NCI-H187 treated with DMSO at 0.1 percent for 48 hours (cell line): ENCODE results near the gene SLC9A9.

ENCODE experiments used
- DNase-seq: peaks from one replicate; lab custom pipeline; 2025; lab: John Stamatoyannopoulos, UW

The SLC9A9 gene

GRCh38 chr3:143843587-143843986 is 4.7 kb downstream of the SLC9A9 start:
- no peak for DNase-seq

DNA sequence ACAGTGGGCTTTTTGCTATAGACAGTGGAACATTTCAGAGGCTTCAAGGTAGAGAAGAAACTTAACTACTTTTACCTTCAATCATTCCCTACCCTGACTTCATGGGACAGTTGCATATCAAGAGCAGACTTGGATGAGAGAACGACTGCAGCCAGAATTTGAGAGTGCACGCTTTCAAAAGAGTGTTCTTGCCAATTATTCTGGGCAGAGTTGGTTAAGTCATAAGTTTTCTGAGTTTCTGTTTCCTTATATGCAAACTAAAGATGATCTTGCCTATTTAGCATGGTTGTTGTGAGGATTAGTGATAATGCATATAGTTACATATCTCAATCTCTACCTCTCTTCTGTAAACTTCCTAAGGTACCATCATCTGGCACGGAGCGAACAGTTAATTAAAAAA is 7.6 kb downstream of the SLC9A9 start:
- no peak for DNase-seq

DNA sequence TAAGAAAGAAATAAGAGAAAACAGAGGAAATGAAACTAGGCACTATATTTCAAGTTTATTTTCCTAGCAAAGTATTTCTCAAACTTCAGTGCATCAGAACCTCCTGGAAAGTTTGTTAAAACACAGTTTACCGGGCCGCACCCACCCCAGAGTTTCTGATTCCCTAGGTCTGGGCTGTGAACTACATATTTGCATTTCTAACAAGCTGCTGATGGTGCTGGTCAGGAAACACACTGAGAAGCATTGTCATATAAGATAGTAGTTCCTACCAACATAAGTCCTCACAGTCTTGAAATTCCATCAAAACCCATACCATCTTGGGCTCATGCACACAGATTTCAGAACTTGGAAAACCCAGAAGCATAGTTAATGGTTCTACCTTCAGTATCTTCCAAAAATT is 8.3 kb downstream of the SLC9A9 start:
- no peak for DNase-seq

DNA sequence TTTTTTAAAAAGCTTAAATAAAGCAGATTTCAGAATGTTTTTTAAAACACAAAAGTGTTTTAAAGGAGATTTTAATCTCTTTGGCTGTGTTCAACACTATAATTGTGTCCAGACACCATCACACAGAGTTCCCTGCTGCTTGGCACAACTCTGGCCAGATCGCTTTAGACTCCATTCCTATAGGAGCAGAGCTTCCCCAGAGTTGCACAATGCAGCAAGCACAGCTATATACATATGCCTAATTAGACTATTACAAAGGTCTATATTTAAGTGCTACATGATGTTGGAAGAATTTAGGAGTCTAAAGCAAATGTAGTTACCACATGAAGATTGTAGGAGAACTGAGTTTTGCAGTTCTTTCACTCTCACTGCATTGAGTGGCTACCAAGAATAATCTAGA is 11.2 kb downstream of the SLC9A9 start:
- DNase-seq = no peak

- no peak for DNase-seq
These were observed 13.0 kb downstream of the SLC9A9 start for GRCh38 chr3:143835312-143835711.

GRCh38 chr3:143832433-143832832 is 15.8 kb downstream of the SLC9A9 start:
- no peak for DNase-seq

GRCh38 chr3:143831994-143832393 is 16.3 kb downstream of the SLC9A9 start:
- DNase-seq = no peak

DNA sequence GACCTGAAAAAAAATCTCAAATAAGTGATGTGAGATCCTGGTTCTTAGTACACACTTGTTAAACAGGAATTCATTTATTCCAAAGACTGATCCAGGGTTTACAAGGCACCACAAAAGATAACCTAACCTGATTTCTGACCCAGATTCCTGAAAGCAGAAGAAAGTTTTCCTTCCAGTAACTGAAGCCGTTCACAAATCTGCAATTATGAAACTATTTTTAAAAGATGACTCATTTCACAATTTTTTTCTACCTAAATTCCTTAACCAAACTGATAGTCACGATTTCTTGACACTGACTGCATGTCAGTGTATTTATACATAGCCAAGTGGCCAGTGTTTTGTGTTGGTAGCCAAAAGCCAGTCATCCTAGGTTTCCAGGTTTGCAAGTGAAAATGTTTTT is 17.1 kb downstream of the SLC9A9 start:
- no peak for DNase-seq

DNA sequence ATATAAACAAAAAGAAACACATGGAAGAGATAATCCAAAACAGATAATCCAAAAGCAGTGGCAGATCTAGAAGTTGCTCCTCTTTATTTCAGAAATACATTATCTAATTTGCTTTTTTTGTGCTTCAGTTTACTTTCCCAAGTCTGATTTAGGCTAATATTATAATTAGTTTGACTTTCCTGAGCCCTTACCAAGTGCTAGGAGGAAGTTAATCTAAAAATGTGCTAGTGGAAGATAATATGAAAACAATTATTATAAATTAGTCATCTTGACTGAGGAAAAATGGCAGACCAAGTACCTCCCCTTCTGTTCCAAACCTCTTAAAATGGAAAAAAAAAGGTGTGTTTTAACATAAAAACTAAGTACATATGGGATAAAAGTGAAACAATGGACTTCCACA is 17.5 kb downstream of the SLC9A9 start:
- DNase-seq = no peak

DNA sequence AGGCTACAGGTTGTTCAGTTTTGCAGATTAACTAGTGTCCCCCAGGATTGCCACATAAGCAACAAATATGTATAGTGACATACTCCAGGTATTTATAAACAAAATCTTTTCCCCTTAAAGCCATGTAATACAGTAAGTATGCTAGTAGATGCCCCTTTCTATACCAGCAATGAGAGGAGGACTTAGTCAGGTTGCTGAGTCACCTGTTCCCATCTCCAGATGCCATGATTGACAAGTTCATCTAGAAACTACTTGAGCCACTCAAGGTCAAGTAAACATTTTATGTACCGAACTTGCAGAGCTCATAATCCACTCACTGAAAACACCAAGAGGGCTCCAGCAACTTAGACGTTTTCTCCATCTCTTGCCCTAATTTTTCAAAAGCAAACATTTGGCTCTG is 18.2 kb downstream of the SLC9A9 start:
- no peak for DNase-seq

- DNase-seq = no peak
These were observed 20.8 kb downstream of the SLC9A9 start for GRCh38 chr3:143827425-143827824.

DNA sequence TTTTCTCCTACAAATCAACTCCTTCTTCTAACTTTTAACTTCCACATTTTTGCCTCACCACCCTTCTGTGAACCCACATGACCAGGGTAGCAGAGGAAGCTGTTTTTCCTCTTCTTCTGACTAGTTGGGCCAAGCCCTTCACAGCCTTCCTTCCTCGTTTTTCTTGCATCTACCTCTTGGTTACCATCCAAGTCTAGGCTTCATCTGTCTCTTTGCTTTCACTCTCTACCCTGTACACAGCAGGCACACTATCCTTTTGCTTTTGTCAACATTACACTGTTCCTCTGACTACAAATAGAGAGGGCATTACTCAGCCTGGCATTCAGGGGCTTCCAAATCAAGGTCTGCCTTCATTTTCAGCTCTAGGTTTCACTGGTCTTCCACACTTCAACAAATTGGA is 22.0 kb downstream of the SLC9A9 start:
- no peak for DNase-seq

DNA sequence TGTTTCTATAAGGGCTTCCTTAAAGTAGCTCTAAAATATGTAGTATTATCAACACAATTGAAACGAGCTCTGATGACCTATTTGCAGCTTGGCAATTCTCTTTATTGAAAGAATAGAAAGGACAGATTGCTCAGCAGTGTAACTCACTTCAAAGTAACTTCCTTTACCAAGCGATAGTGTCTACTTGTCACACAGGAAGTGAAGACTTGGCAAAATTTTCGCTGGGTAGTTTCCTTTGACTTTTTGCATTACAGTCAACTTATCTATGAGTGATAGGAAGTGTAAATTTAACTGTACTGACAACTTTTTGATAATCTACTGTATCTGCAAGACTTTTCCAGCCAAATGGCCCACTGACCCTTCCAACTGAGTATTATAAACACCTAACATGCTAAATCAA is 22.8 kb downstream of the SLC9A9 start:
- DNase-seq = no peak

GRCh38 chr3:143824735-143825385 is 23.4 kb downstream of the SLC9A9 start:
- DNase-seq = no peak

- DNase-seq = no peak
These were observed 25.5 kb downstream of the SLC9A9 start for GRCh38 chr3:143822798-143823197.

- no peak for DNase-seq
These were observed 25.9 kb downstream of the SLC9A9 start for GRCh38 chr3:143822374-143822773.

DNA sequence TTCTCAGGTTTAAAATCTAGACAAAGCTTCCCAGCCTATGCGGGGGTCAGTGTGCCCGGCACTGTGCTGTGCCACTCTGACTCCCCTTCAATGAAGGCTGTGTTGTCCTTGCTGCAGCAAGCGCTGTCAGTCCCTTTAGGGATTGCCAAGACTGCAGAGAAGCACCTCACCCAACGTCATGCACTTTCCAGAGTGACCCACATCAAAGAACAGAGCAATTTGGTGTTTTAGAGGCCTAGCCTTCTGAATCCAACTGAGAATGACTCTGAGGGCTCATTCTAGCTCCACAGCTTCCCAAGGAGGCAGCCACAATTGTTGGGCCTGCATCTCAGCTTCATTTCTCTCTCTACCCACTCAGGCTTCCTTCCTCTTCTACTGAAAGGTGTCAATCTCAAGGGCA is 26.4 kb downstream of the SLC9A9 start:
- DNase-seq = no peak

DNA sequence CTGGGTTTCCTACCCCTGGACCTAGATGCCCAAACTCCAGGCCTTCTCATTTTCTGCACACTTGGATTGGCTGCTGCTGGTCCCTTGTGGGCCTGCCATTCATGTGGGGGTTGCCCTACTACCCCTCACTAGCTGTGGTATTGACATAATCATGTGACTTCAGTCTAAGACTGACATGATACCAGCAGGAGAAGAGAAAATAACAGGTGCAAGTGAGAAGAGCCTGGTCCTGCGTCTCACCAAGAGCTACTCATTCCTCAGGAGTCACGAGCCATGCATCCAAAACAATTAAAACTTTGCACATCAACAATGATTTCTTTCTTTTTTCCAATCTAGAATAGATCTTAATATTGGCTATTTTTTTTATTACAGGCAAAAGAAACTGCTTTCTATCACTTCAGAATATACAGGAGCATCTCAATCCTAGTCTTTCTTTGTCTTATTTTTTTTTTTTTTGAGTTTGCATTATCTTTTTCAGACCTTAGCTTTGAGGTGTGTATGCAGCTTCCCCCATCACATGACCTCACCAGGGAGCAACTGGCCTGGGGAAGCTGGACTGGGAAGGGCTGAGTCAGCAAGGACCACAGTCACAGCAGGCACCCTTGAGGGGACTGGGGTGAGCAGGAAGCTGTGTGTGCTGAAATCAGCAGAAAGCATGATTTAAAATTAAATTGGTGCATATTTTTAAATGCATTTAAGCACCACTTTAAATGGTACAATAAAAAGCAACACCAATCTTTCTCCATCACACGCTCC is 27.6 kb downstream of the SLC9A9 start:
- DNase-seq = no peak

DNA sequence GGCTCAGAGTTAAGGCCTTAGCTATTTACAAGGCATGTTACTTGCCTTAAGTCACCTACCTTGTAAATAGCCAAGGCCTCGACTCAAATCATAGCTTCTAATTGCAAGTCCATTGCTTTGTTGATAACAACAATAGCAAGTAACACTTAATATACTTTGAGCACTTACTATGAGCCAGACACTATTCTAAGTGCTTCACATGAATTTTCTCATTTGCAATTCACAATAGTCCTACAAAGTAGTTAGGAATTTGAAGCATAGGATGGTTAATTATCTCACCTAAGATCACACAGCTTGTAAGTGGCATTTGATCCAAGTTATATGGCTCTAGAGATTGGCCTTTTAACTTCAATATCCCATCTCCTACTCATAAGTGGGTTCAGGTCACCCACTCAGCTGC is 28.4 kb downstream of the SLC9A9 start:
- DNase-seq = no peak

DNA sequence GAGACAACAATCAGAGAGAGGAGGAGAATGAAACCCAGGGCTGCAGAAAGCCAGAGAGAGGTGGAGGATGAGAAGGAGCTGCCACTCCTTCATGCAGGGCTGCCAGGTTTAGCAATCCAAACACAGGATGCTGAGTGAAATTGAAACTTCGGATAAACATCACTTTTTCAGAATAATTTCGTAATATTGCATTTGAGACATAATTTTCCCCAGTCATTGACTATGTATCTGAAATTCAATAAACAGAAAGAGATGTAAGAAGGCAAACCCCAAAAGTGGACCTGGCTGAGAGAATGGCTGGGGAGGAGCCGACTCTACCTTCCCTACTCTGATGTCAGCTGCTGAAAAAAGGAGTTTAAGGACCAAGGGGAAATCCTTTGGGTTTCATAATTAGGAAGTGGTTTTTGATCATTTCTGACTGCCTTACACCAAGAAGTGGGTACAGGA is 33.8 kb downstream of the SLC9A9 start:
- DNase-seq = no peak

DNA sequence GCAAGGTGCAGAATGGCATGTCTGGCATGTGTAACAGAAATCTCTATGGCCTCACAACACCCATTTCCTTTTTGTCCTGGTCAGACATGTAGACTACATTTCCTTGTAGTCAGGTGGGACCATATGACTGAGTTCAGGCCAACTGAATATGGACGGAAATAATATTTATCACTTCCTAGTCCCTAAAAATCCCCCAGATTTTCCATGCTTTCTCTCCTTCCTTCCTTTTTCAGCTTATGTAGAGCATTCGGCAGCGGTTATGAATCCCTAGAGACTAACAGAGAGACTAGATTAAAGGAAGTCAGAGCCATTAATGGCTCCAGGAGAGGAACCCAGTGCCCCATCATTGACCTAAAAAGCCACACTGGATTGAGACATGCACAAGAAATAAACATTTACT is 35.8 kb downstream of the SLC9A9 start:
- no peak for DNase-seq

DNA sequence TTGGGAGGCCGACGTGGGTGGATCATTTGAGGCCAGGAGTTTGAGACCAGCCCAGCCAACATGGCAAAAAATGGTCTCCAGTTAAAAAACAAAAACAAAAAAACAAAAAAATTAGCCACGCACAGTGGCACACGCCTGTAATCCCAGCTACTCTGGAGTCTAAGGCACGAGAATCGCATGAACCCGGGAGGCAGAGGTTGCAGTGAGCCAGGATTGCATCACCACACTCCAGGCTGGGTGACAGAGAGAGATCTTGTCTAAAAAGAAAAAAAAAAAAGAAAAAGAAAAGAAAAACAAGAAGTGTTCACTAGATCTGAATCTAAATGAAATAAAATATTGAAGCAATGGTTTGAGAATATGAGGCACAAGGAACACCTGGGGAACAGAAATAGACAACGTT is 36.7 kb downstream of the SLC9A9 start:
- no peak for DNase-seq

DNA sequence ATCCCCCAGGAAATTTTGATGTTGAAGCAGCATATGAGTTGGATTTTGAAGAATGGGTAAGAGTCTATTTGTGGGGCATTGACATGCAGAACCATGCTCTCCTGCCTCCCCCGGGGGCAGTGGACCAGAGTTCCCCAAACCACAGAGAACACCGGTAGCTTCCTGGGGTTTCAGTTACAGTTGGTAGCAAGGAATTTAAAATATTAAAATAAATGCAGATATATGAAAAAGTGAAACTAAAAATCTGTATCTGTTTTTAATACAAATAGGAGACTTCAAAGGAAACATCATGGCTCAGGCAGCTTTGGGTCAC is 37.4 kb downstream of the SLC9A9 start:
- no peak for DNase-seq
